Ammon's horn (tissue), 1 donor: Measurements from ENCODE around the gene PCDHGC5.

Experiments used
- DNase-seq: peaks from one replicate; pipeline ENCODE4 v3.0.0-alpha.2; 2016; ENCODE audit warnings: low spot score

The PCDHGC5 gene

GRCh38 chr5:141512911-141513626 is 24.2 kb downstream of the PCDHGC5 start:
- DNase-seq: peak; percentile 56

- peak; percentile 88 for DNase-seq
Observed at GRCh38 chr5:141513627-141514329, 24.9 kb downstream of the PCDHGC5 start.

- no peak for DNase-seq
Observed at GRCh38 chr5:141514330-141515133, 25.7 kb downstream of the PCDHGC5 start.

GRCh38 chr5:141515141-141515540 is 26.3 kb downstream of the PCDHGC5 start:
- DNase-seq: no peak

GRCh38 chr5:141515946-141516671 is 27.2 kb downstream of the PCDHGC5 start:
- DNase-seq: no peak

- no peak for DNase-seq
Observed at GRCh38 chr5:141516672-141517025, 27.8 kb downstream of the PCDHGC5 start.

GRCh38 chr5:141517312-141517711 is 28.4 kb downstream of the PCDHGC5 start:
- no peak for DNase-seq

- no peak for DNase-seq
Observed at GRCh38 chr5:141517880-141518617, 29.2 kb downstream of the PCDHGC5 start.

- no peak for DNase-seq
Observed at GRCh38 chr5:141518618-141519015, 29.7 kb downstream of the PCDHGC5 start.

GRCh38 chr5:141519605-141520565 is 31.0 kb downstream of the PCDHGC5 start:
- DNase-seq: no peak

- peak; percentile 91 for DNase-seq
Observed at GRCh38 chr5:141521244-141521781, 32.4 kb downstream of the PCDHGC5 start.

- no peak for DNase-seq
Observed at GRCh38 chr5:141522301-141522700, 33.4 kb downstream of the PCDHGC5 start.

GRCh38 chr5:141523991-141524390 is 35.1 kb downstream of the PCDHGC5 start:
- DNase-seq: no peak

GRCh38 chr5:141524604-141525597 is 36.0 kb downstream of the PCDHGC5 start:
- DNase-seq: peak; percentile 94

- no peak for DNase-seq
Observed at GRCh38 chr5:141525653-141526052, 36.8 kb downstream of the PCDHGC5 start.

GRCh38 chr5:141527426-141527825 is 38.5 kb downstream of the PCDHGC5 start:
- DNase-seq: no peak

- DNase-seq: no peak
Observed at GRCh38 chr5:141528291-141528984, 39.6 kb downstream of the PCDHGC5 start.

GRCh38 chr5:141529002-141529401 is 40.1 kb downstream of the PCDHGC5 start:
- no peak for DNase-seq
